ENCODE measurements around the gene FCN2. TPM values are rescaled to one million over a fixed set of nuclear protein-coding genes. Genes with fewer than 3 reads are reported as not detected.

The FCN2 gene
- total RNA-seq, 1 donor from 2014 or later = not detected

DNA sequence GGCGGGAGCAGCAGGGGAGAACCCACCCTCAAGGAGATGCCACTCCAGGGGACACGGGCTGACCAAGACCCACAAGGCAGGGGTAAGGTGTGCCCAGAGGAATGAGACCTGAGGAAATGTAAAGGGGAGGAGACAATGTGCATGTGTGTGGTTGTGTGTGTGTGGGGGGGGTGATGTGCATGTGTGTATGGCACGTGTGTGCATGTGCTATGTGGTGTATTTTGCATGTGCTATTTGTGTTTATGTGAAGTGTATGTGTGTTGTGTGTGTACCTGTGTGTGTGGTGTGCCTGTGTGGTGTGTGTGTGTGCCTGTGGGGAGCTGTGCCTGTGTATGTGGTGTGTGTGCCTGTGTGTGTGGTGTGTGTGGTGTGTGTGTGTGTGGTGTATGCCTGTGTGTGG is 33.5 kb upstream of the FCN2 start:
- Mint-ChIP-seq H3K9me3 (ENCODE audit: low read depth) (no peaks in the 10 kb centered on the region), H3K4me1 (ENCODE audit: low read depth) (peaks cover 11% of the 10 kb centered on the region), H3K27me3 (ENCODE audit: low read depth) (no peaks in the 10 kb centered on the region), H3K36me3 (ENCODE audit: low read depth) (peaks cover 21% of the 10 kb centered on the region), H3K27ac (ENCODE audit: unreplicated experiment) (no peak overlapping the region), H3K4me3 (ENCODE audit: unreplicated experiment) (no peak overlapping the region)
- DNase-seq (ENCODE audit: low spot score) = no peak
- TF ChIP-seq, protein P1, sequence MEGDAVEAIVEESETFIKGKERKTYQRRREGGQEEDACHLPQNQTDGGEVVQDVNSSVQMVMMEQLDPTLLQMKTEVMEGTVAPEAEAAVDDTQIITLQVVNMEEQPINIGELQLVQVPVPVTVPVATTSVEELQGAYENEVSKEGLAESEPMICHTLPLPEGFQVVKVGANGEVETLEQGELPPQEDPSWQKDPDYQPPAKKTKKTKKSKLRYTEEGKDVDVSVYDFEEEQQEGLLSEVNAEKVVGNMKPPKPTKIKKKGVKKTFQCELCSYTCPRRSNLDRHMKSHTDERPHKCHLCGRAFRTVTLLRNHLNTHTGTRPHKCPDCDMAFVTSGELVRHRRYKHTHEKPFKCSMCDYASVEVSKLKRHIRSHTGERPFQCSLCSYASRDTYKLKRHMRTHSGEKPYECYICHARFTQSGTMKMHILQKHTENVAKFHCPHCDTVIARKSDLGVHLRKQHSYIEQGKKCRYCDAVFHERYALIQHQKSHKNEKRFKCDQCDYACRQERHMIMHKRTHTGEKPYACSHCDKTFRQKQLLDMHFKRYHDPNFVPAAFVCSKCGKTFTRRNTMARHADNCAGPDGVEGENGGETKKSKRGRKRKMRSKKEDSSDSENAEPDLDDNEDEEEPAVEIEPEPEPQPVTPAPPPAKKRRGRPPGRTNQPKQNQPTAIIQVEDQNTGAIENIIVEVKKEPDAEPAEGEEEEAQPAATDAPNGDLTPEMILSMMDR (IDR thresholded peaks at IDR 0.05) = no peak

- H3K9me3 Mint-ChIP-seq (ENCODE audit: low read depth) = no peaks in the 10 kb centered on the region
Observed at GRCh38 chr9:134847752-134848432, 32.7 kb upstream of the FCN2 start.

DNA sequence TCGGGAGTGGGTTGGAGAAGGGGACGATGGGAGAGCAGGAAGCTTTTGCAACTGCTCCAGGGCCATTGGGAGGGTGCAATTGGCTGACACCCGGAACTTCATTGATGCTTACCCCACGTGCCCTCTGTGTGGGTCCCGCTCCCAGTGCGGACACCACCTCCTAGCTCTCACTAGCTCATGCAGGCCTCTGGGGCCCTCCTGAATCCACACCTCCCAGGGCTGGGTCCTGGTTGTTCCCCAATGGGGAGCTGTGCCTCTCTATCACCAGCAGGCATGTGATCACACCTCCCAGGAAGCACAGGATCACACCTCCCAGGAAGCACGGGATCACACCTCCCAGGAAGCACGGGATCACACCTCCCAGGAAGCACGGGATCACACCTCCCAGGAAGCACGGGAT is 32.1 kb upstream of the FCN2 start:
- Mint-ChIP-seq H3K36me3 (ENCODE audit: low read depth) (peaks cover 11% of the 10 kb centered on the region), H3K4me3 (ENCODE audit: unreplicated experiment) (no peak overlapping the region), H3K4me1 (ENCODE audit: low read depth) (peaks cover 4% of the 10 kb centered on the region), H3K9me3 (ENCODE audit: low read depth) (no peaks in the 10 kb centered on the region), H3K27me3 (ENCODE audit: low read depth) (no peaks in the 10 kb centered on the region), H3K27ac (ENCODE audit: unreplicated experiment) (no peak overlapping the region)
- TF ChIP-seq, protein P1 (IDR thresholded peaks at IDR 0.05) = no peak
- no peak for DNase-seq (ENCODE audit: low spot score)

More at GRCh38 chr9:134847752-134848432, 32.7 kb upstream of the FCN2 start:
- TF ChIP-seq, protein P1 (IDR thresholded peaks at IDR 0.05) = no peak
- peaks cover 17% of the 10 kb centered on the region for H3K36me3 Mint-ChIP-seq (ENCODE audit: low read depth)
- DNase-seq (ENCODE audit: low spot score) = no peak
- peaks cover 9% of the 10 kb centered on the region for H3K4me1 Mint-ChIP-seq (ENCODE audit: low read depth)
- peak overlapping the region; percentile 71 for H3K27ac Mint-ChIP-seq (ENCODE audit: unreplicated experiment)
- no peaks in the 10 kb centered on the region for H3K27me3 Mint-ChIP-seq (ENCODE audit: low read depth)
- H3K4me3 Mint-ChIP-seq (ENCODE audit: unreplicated experiment) = no peak overlapping the region

DNA sequence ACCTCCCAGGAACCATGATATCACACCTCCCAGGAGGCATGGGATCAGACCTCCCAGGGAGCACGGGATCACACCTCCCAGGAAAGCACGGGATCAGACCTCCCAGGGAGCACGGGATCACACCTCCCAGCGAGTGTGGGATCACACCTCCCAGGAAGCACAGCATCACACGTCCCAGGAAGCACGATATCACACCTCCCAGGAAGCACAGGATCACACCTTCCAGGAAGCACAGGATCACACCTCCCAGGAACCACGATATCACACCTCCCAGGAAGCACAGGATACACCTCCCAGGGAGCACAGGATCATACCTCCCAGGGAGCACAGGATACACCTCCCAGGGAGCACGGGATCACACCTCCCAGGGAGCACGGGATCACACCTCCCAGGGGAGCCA is 30.0 kb upstream of the FCN2 start:
- no peak overlapping the region for H3K27ac Mint-ChIP-seq (ENCODE audit: unreplicated experiment)
- no peaks in the 10 kb centered on the region for H3K36me3 Mint-ChIP-seq (ENCODE audit: low read depth)
- H3K9me3 Mint-ChIP-seq (ENCODE audit: low read depth) = peaks cover 10% of the 10 kb centered on the region
- TF ChIP-seq, protein P1 (IDR thresholded peaks at IDR 0.05) = no peak
- no peaks in the 10 kb centered on the region for H3K27me3 Mint-ChIP-seq (ENCODE audit: low read depth)
- H3K4me1 Mint-ChIP-seq (ENCODE audit: low read depth) = no peaks in the 10 kb centered on the region
- DNase-seq (ENCODE audit: low spot score) = no peak
- H3K4me3 Mint-ChIP-seq (ENCODE audit: unreplicated experiment) = no peak overlapping the region

GRCh38 chr9:134851020-134851419 is 29.6 kb upstream of the FCN2 start:
- Mint-ChIP-seq H3K4me3 (ENCODE audit: unreplicated experiment) (no peak overlapping the region), H3K9me3 (ENCODE audit: low read depth) (peaks cover 13% of the 10 kb centered on the region), H3K27ac (ENCODE audit: unreplicated experiment) (no peak overlapping the region), H3K4me1 (ENCODE audit: low read depth) (no peaks in the 10 kb centered on the region), H3K27me3 (ENCODE audit: low read depth) (no peaks in the 10 kb centered on the region), H3K36me3 (ENCODE audit: low read depth) (peaks cover 1% of the 10 kb centered on the region)
- no peak for DNase-seq (ENCODE audit: low spot score)
- TF ChIP-seq, protein P1 (IDR thresholded peaks at IDR 0.05) = no peak

Measured in chondrocyte (in vitro differentiated cells).